Heart left ventricle (tissue), 16 donors: ENCODE data around the gene CD247. TPM values are rescaled to one million over a fixed set of nuclear protein-coding genes. Genes with fewer than 3 reads are reported as not detected.

Experiments
- ATAC-seq, 4 donors: fragments of 200-7000 bp; cut with Tn5 transposase; one replicate each; pipeline ENCODE4 v1.9.1; 2020 to 2022; ENCODE audit warnings: moderate library complexity in 4 of 4, mild to moderate bottlenecking in 3 of 4, moderate number of reproducible peaks in 1 of 4
- DNase-seq, 5 donors: peaks; one replicate each; pipeline ENCODE4 v3.0.0-alpha.2; 2020
- H3K27ac ChIP-seq, 12 donors: fragments of 200-600 bp; sonication (generic) in 4 of 12; one replicate each; pipeline versions ENCODE4 v1.5.0 to v1.8.0; 2016 to 2022; ENCODE audit warnings: mild to moderate bottlenecking in 2 of 12
- H3K27me3 ChIP-seq, 9 donors: fragments of 200-600 bp; sonication (generic) in 2 of 9; one replicate each; pipeline versions ENCODE4 v1.5.1 to v1.8.0; 2016 to 2022; ENCODE audit warnings: mild to moderate bottlenecking in 3 of 9
- H3K36me3 ChIP-seq, 9 donors: fragments of 200-600 bp; sonication (generic) in 2 of 9; one replicate each; pipeline versions ENCODE4 v1.5.0 to v1.8.0; 2018 to 2022; ENCODE audit warnings: mild to moderate bottlenecking in 2 of 9
- H3K4me1 ChIP-seq, 12 donors: fragments of 200-600 bp; sonication (generic) in 4 of 12; one replicate each; pipeline versions ENCODE4 v1.5.0 to v1.8.0; 2016 to 2022; ENCODE audit warnings: mild to moderate bottlenecking in 3 of 12
- H3K4me3 ChIP-seq, 12 donors: fragments of 200-600 bp; sonication (generic) in 4 of 12; one replicate each; pipeline versions ENCODE4 v1.5.0 to v1.8.0; 2017 to 2022; ENCODE audit warnings: mild to moderate bottlenecking in 9 of 12, moderate library complexity in 4 of 12
- H3K9me3 ChIP-seq, 12 donors: fragments of 200-600 bp; sonication (generic) in 4 of 12; one replicate each; pipeline versions ENCODE4 v1.5.0 to v1.8.0; 2016 to 2022; ENCODE audit warnings: mild to moderate bottlenecking in 1 of 12
- POLR2A ChIP-seq, 2 donors: fragments of 450-650 bp; IDR thresholded peaks; one replicate each; pipeline ENCODE4 v1.6.1; 2017; ENCODE audit warnings: antibody characterized with exemption in 2 of 2, mild to moderate bottlenecking in 2 of 2, moderate library complexity in 2 of 2
- WGBS, 4 donors: extraction: QIAGEN DNeasy Blood & Tissue Kit in 2 of 4; methylation state at CpG; one replicate each; pipeline versions ENCODE4 v1.1.5 to v1.1.7; 2013 to 2018; 5-methylcytosine and 5-hydroxymethylcytosine counted together
- intact Hi-C, 10 donors: fragments of 100-400 bp; cut with DNase I; formaldehyde crosslinking; loops; one replicate each; pipeline versions ENCODE4 v1.11.1 to v1.14.2; 2022
- polyA plus RNA-seq, 2 donors: library from polyadenylated mRNA; stranded (reverse); fragments of 200-250 nt; gene quantifications; one replicate each; pipeline ENCODE4 v1.2.3, GENCODE V29; 2013
- total RNA-seq, 9 donors: library from RNA; depleted of rRNA in 2 of 9; stranded (reverse); fragments of >200 nt in 2 of 9; fragmentation: NEBNext Ultra II Directional in 3 of 9; extraction: Animal tissue kit (Norgen Biotek cat#: 25700) in 3 of 9; gene quantifications; one replicate each; pipeline versions ENCODE4 v1.1.0 to v1.2.4, GENCODE V29; 2016 to 2023
- TF ChIP-seq, protein P1 (sequence below), 12 donors: fragments of 200-600 bp; sonication (generic) in 4 of 12; IDR thresholded peaks; one replicate each; pipeline versions ENCODE4 v1.5.0 to v1.8.0; 2018 to 2022; ENCODE audit warnings: antibody characterized with exemption in 12 of 12, mild to moderate bottlenecking in 5 of 12
- donor health status: ischemic (EF 13 %, LVEDD 7.1; RV severe dilation, severe dysfunction).
- donor health status: healthy with polysubstance abuse.
- donor health status: DM: no; HTN: yes; CAD: no.
- donor health status: DM: no; HTN: no; CAD: no.
- donor health status: ischemic (EF 25% LVEDD 6.9; RV normal size, moderate dysfunction).
- donor health status: ischemic (EF 25% LVEDD 5.7; RV mildly dilated, moderate dysfunction).
- donor health status: healthy.
- donor health status: DM: yes; HTN: yes; CAD: no.
- donor health status: ischemic (EF 35%, LVEDD 5.7; RV mildly dilated, moderate dysfunction).
- donor health status: nonischemic (EF 11% LVEDD 7.7; RV severe dilation, severe dysfunction).
- donor health status: DM: yes; HTN: yes; CAD: no.
- donor health status: PGD.
- donor health status: ischemic (EF 29% LVEDD 5.4; RV normal size, mild dysfunction).
- donor health status: nonischemic (EF 23%, LVEDD 6.1; RV moderate dilation, normal function).

CD247 gene
- total and polyA plus RNA-seq, 11 donors = 0.19 to 7.6 (median 0.47) TPM; not detected in 1

DNA sequence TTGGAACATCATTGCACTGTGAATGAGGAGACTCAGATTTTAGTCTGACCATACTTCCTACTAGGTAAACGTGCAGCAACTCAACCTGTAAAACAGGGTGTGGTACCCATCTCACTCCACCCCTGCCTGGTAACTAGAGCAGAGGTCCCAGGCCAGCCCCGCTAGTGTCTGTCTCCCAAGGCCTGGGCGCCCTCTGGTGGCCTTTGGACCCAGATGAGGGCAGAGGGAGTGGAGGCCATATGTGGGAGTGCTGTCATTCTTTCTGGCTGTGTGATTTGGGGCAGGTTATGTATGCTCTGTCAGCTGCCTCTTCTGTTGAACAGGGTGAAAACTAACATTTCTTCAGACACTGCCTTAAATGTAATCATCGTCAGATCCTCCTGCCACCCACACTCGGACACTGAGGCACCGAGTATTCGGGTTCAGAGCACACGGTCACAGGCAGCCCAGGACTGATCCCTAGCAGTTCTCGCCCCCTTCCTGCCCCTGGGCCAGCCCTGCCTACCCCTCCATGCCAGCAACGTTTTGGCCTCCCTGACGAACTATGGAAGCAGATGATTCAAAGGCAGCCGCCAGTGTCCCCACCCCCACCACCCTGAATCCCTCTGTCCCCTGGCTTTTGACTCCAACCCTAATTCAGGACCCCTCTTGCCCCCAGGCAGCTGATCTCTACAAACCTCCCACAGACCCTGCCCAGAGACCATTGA, 76.0 kb downstream of the CD247 start:
- 50 to 56% (median 51%) methylated on average over 12 of the region's 12 CpGs for WGBS, 4 donors
- H3K4me3 ChIP-seq = no peak overlapping the region
- no peaks in the 10 kb centered on the region for H3K36me3 ChIP-seq
- H3K4me1 ChIP-seq = peaks cover 0 to 17% (median 9%) of the 10 kb centered on the region in 12 donors
- intact Hi-C loops = loop anchor here (1.0 to 10.0 kb wide), 9 partner anchors 41 to 376 kb away; no protein-coding TSS in a partner anchor
- peak; percentile 86 to 96 (median 94) for ATAC-seq
- H3K27ac ChIP-seq = no peak overlapping the region
- DNase-seq = peak; percentile 79 to 91 (median 87)
- no peaks in the 10 kb centered on the region for H3K9me3 ChIP-seq
- peaks cover 0 to 18% (median 10%) of the 10 kb centered on the region in 9 donors for H3K27me3 ChIP-seq
- no peak for TF ChIP-seq POLR2A (IDR thresholded peaks at IDR 0.05)
- TF ChIP-seq, protein P1, sequence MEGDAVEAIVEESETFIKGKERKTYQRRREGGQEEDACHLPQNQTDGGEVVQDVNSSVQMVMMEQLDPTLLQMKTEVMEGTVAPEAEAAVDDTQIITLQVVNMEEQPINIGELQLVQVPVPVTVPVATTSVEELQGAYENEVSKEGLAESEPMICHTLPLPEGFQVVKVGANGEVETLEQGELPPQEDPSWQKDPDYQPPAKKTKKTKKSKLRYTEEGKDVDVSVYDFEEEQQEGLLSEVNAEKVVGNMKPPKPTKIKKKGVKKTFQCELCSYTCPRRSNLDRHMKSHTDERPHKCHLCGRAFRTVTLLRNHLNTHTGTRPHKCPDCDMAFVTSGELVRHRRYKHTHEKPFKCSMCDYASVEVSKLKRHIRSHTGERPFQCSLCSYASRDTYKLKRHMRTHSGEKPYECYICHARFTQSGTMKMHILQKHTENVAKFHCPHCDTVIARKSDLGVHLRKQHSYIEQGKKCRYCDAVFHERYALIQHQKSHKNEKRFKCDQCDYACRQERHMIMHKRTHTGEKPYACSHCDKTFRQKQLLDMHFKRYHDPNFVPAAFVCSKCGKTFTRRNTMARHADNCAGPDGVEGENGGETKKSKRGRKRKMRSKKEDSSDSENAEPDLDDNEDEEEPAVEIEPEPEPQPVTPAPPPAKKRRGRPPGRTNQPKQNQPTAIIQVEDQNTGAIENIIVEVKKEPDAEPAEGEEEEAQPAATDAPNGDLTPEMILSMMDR (IDR thresholded peaks at IDR 0.05) = peak; percentile 79 to 94 (median 88)

GRCh38 chr1:167441222-167441621, 77.1 kb downstream of the CD247 start:
- no peak overlapping the region for H3K27ac ChIP-seq
- H3K4me3 ChIP-seq = no peak overlapping the region
- WGBS, 4 donors = 95 to 98% (median 96%) methylated on average over 3 of the region's 3 CpGs
- H3K27me3 ChIP-seq = peaks cover 0 to 18% (median 10%) of the 10 kb centered on the region in 9 donors
- DNase-seq = no peak
- no peaks in the 10 kb centered on the region for H3K36me3 ChIP-seq
- peaks cover 0 to 14% (median 9%) of the 10 kb centered on the region in 12 donors for H3K4me1 ChIP-seq
- no peak for TF ChIP-seq POLR2A (IDR thresholded peaks at IDR 0.05)
- TF ChIP-seq, protein P1 (IDR thresholded peaks at IDR 0.05) = no peak
- ATAC-seq = no peak
- intact Hi-C loops = loop anchor here in 7 of 10 donors (2.0 to 10.0 kb wide), 6 partner anchors 91 to 374 kb away; no protein-coding TSS in a partner anchor
- no peaks in the 10 kb centered on the region for H3K9me3 ChIP-seq

DNA sequence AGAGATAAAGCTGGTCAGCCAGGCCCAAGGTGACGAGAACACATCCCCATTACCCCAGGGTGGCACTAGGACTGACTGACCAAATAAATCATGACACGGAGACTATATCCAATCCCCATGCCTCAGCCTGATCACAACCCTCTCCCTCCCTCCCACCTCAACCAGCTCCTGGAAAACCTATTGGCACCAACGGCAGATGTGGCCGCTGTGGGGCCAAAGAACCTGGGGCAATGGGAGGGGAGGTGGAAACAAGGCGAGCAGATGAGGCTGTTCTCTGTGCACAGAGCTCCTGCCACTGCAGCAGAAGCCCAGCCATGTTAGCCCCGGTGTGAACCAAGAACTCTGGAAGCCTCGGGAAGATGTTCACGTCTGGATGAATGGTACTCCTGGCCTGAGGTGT, 77.6 kb downstream of the CD247 start:
- Histone ChIP-seq H3K4me1 (peaks cover 0 to 14% (median 9%) of the 10 kb centered on the region in 12 donors), H3K4me3 (no peak overlapping the region), H3K36me3 (no peaks in the 10 kb centered on the region), H3K27me3 (peaks cover 0 to 18% (median 10%) of the 10 kb centered on the region in 9 donors), H3K27ac (no peak overlapping the region), H3K9me3 (no peaks in the 10 kb centered on the region)
- intact Hi-C loops = loop anchor here in 8 of 10 donors (1.0 to 10.0 kb wide), 7 partner anchors 92 to 374 kb away; no protein-coding TSS in a partner anchor
- ATAC-seq (no peak), DNase-seq (no peak)
- 89 to 94% (median 91%) methylated on average over 7 to 8 of the region's 8 CpGs for WGBS, 4 donors
- TF ChIP-seq, protein P1 (IDR thresholded peaks at IDR 0.05) = no peak
- TF ChIP-seq POLR2A (IDR thresholded peaks at IDR 0.05) = no peak

DNA sequence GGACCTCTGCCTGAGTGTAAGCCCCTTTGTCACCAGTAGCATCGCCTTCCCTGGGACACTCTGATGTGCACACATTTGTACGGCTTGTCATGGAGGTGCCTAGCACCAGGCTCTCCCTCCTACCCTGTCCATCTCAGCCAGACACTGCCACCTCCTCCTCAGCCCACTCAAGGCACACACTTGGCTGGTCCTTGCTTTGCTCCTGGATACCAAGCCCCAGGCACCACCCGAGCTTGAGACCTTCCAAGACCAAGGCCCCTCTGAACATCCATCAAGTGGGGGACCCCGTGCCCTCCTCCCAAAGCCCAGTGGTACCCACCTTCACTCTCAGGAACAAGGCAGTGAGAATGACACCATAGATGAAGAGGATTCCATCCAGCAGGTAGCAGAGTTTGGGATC, 78.0 kb downstream of the CD247 start:
- DNase-seq = no peak
- ATAC-seq = no peak

More for the DNA sequence above, 78.0 kb downstream of the CD247 start:
- Histone ChIP-seq H3K36me3 (no peaks in the 10 kb centered on the region), H3K9me3 (no peaks in the 10 kb centered on the region), H3K27me3 (peaks cover 0 to 18% (median 10%) of the 10 kb centered on the region in 9 donors), H3K4me3 (no peak overlapping the region), H3K4me1 (peaks cover 0 to 14% (median 9%) of the 10 kb centered on the region in 12 donors), H3K27ac (no peak overlapping the region)
- TF ChIP-seq, protein P1 (IDR thresholded peaks at IDR 0.05) = no peak
- intact Hi-C loops = loop anchor here in 8 of 10 donors (1.0 to 10.0 kb wide), 7 partner anchors 92 to 374 kb away; no protein-coding TSS in a partner anchor
- 94 to 98% (median 97%) methylated on average over 4 of the region's 4 CpGs for WGBS, 4 donors
